ENCODE measurements around the gene CDC45.

DNA sequence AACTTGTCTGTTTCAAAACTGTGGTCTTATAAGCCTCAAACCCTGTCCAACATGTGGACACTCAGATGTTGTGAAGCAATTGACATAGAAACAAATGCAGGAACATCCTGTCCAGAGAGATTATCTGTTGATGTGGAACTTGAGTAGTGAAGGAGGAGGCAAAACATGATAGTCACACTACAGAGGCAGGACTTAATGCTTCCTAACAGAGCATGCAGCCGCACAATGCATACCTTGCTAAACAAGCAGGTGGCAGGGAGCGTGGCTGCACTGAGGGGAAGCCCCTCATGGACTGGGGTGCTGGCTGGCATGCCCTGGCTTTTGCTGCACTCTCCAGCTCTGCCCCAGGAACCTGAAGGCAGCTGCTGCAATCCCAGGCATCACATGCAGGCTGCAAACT, 37.6 kb upstream of the CDC45 start:
- TF ChIP-seq, protein P1, sequence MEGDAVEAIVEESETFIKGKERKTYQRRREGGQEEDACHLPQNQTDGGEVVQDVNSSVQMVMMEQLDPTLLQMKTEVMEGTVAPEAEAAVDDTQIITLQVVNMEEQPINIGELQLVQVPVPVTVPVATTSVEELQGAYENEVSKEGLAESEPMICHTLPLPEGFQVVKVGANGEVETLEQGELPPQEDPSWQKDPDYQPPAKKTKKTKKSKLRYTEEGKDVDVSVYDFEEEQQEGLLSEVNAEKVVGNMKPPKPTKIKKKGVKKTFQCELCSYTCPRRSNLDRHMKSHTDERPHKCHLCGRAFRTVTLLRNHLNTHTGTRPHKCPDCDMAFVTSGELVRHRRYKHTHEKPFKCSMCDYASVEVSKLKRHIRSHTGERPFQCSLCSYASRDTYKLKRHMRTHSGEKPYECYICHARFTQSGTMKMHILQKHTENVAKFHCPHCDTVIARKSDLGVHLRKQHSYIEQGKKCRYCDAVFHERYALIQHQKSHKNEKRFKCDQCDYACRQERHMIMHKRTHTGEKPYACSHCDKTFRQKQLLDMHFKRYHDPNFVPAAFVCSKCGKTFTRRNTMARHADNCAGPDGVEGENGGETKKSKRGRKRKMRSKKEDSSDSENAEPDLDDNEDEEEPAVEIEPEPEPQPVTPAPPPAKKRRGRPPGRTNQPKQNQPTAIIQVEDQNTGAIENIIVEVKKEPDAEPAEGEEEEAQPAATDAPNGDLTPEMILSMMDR (conservative IDR thresholded peaks at IDR 0.05), result no peak
- TF ChIP-seq EZH2 (IDR thresholded peaks at IDR 0.05; ENCODE audit: low read depth), result no peak
